Measurements from ENCODE around the gene PACS1.

PACS1 gene

GRCh38 chr11:66293777-66294625 lies 223.9 kb downstream of the PACS1 start:
- no peak for DNase-seq
